ENCODE results near the gene AKTIP. TPM values are rescaled to one million over a fixed set of nuclear protein-coding genes. Genes with fewer than 3 reads are reported as not detected.
A peak's percentile ranks its signal among the peaks of the same experiment; 100 is the strongest.

The AKTIP gene
- total RNA-seq, 1 experiment from 2014 or later, result 6.1 TPM

DNA sequence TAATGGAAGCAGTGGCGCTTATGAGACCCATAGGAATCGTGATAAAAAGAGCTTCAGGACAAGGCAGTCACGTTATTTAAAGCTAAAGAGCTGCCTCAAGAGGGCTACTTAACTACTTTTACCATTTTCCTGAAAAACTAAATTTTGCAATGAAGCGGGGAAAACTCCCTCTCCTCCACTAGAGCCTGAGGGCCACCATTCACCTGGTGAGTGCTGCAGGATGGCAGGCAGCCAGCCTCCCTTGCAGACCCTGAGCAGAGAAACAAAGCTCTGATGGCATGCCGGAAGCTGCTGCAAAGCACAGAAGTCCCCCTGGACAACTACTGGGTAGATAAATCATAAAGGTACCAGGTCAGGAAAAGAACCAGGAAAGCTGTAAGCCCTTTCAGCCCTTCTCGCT is 8.4 kb downstream of the AKTIP start:
- DNase-seq (ENCODE audit: low read depth), result no peak
- in situ Hi-C loops (cut with HindIII; ENCODE audit: low pct_unique_long_range_greater_than_20kb, low sequenced_read_pairs), result no loop called here

DNA sequence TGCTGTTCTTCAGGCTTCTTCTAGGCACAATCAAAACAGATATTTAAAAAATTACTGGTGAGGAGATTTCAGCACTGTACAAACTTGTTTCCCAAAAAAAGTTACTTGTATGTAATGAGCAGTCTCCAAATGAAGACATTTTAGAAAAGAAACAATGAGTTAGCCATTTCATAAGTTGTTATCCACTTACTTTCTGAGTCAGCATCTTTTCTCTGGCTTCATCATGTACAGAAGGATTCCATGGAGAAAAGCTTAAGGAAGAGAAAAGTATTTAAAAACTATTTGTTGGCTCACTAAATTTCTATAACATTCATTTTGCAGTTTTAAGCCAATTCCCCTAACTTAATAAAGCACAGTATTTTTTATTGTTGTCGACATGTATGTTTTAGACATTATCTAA is 10.5 kb downstream of the AKTIP start:
- in situ Hi-C loops (cut with HindIII; ENCODE audit: low pct_unique_long_range_greater_than_20kb, low sequenced_read_pairs), result no loop called here
- DNase-seq (ENCODE audit: low read depth), result no peak

DNA sequence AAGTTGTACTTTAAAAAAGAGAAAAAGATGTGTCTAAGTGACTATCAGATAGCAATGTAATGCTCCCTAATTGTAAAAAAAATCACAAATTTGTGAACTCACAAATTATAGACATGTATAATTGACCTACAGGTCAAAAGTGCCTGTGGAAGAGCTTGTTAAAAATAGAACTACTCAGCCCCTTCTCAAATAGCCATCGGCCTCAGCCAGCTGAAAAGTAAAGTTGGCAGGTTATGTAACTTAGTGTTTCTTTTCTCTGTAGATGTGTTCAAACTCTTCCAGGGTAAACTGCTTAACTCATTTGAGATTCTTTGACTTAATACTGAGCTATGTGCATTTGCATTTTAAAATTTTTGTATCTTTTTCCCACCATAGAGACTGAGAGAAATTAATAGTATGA is 13.3 kb downstream of the AKTIP start:
- DNase-seq (ENCODE audit: low read depth), result no peak
- in situ Hi-C loops (cut with HindIII; ENCODE audit: low pct_unique_long_range_greater_than_20kb, low sequenced_read_pairs), result no loop called here

DNA sequence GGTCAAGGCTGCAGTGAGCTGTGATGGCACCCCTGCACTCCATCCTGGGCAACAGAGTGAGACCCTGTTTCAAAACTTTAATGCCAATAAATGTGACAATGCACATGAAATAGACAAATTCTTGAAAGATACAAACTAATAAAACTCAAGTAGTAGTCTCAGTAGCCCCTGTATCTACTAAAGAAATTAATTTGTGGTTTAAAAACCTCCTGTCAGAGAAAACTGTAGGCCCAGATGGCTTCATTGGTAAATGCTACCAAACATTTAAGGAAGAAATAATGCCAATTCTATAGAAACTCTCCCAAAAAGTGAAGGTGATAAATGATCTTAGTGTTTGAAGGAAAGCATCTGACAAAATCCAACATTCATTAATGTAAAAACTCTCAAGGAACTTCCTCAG is 16.8 kb downstream of the AKTIP start:
- DNase-seq (ENCODE audit: low read depth), result no peak
- in situ Hi-C loops (cut with HindIII; ENCODE audit: low pct_unique_long_range_greater_than_20kb, low sequenced_read_pairs), result no loop called here

DNA sequence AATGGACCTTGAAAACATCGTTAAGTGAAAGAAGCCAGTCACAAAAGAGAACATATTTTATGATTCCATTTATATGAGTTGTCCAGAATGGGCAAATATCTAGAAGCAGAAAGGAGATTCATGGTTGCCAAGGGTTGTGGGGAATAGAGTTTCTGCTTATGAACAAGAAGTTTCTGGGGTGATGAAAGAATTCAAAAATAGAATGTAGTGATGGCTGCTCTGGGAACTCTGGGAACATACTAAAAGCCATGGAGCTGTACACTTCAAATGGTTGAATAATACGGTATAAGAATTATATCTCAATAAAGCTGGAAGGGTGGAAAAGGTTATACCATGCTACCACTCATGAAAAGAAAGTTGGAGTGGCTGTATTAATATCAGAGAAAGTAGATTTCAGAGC is 18.5 kb downstream of the AKTIP start:
- in situ Hi-C loops (cut with HindIII; ENCODE audit: low pct_unique_long_range_greater_than_20kb, low sequenced_read_pairs), result no loop called here
- DNase-seq (ENCODE audit: low read depth), result no peak

DNA sequence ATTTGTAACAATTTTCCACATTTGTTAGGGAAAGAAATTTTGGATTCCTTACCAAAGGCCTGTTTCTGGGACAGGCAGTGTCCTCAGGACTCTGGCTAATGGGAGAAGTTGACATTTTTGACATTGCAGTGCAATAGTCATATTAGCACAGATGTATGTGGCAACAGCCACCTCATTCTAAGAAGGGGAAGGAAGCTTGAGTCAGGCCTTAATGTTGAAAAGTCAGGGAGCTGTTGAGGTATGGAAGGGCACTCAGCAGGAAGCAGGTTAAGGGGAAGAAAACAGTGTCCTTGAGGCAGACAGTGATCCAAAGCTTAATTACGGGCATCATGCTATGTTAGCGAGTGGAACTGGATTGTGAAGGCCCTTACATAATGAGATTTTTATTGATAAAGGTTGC is 20.9 kb downstream of the AKTIP start:
- no peak for DNase-seq (ENCODE audit: low read depth)
- in situ Hi-C loops (cut with HindIII; ENCODE audit: low pct_unique_long_range_greater_than_20kb, low sequenced_read_pairs), result no loop called here

DNA sequence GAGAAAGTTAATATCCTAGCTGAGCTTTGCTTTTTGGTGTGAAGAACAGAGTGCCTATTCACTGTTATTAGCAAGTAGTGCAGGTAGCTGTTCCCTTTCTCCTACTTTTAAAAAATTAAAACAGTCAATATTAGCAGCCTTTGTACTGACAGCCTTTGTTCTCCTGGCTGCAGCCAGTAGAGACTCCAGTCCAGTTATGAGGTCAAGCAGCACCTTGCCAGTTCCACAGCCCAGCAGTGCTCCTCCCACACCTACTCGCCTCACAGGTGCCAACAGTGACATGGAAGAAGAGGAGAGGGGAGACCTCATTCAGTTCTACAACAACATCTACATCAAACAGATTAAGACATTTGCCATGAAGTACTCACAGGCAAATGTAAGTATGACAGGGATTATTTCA is 22.6 kb downstream of the AKTIP start:
- no peak for DNase-seq (ENCODE audit: low read depth)
- in situ Hi-C loops (cut with HindIII; ENCODE audit: low pct_unique_long_range_greater_than_20kb, low sequenced_read_pairs), result no loop called here

DNA sequence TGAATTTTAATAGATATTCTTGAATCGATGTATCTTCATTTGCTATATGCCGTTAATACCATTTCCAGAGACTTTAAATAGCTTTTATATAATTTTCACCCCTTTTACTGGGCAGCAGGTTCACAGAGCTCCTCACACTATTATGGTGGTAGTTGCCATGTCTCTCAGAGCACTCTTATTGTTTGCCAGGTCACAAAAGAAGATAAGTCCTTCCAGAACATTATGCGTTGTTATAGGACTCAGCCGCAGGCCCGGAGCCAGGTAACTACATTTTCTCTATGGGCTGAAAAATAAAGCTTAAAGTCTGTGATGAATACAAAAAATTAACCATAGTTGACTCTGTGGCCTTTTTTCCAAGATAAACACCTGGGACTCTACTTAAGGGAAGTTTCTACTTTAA is 24.0 kb downstream of the AKTIP start:
- DNase-seq (ENCODE audit: low read depth), result no peak
- in situ Hi-C loops (cut with HindIII; ENCODE audit: low pct_unique_long_range_greater_than_20kb, low sequenced_read_pairs), result no loop called here

DNA sequence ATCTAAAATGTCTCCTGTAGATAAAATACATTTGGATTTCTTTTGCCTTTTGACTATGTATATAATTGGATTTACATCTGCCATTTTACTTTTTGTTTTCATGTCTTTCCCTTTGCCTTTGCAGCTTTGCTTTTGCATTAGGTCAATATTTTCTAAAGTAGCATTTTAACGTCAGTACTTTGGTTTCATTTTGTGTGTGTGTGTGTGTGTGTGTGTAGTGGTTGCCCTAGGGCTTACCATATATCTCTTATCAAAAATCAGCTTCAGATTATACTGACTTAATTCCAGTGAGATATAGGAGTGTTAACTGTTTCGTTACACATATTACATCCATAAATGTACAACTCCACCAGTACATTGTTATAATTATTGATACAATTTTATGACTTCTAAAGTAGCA is 26.1 kb downstream of the AKTIP start:
- in situ Hi-C loops (cut with HindIII; ENCODE audit: low pct_unique_long_range_greater_than_20kb, low sequenced_read_pairs), result no loop called here
- no peak for DNase-seq (ENCODE audit: low read depth)

DNA sequence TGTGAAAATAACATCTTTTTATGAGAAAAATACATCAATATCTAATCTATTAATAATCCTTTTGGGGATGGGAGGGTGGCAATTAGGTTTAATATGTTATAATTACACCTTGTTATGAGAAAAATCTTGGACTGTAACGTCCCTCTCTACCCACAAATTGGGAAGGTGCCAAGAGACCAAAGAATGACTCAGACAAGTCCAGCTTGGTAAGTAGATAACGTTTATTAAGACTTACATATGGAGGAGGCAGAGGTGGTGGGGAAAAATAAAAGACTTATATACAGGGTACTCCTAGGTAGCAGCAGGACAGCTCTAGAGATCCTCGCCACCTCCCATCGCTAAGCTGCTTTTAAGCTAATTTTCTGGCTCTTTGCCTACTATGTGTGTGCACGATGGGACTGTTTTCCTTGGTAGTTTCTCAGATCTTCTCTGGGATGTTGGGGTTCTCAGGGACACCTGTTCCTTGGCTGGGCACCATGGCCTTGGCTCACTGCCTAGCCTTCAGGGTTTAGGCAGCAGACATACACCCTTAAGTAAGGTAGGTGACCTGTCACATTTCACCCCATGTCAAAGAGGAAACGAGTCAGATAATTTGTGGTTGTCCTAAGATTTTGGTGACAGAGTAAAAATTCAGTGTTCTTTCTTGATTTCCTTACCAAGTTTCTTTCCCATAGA is 37.3 kb downstream of the AKTIP start:
- peak; percentile 21 for DNase-seq (ENCODE audit: low read depth)
- in situ Hi-C loops (cut with HindIII; ENCODE audit: low pct_unique_long_range_greater_than_20kb, low sequenced_read_pairs), result no loop called here

DNA sequence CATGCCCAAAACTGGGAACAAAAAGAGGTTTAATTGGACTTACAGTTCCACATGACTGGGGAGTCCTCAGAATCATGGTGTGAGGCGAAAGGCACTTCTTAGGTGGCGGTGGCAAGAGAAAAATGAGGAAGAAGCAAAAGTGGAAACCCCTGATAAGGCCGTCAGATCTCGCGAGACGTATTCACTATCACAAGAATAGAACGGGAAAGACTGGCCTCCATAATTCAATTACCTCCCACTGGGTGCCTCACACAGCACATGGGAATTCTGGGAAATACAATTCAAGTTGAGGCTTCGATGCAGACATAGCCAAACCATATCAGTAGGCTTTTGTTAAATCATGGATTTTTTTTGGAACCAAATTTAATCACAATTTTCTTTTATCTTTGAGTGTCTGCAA is 44.4 kb downstream of the AKTIP start:
- in situ Hi-C loops (cut with HindIII; ENCODE audit: low pct_unique_long_range_greater_than_20kb, low sequenced_read_pairs), result no loop called here
- DNase-seq (ENCODE audit: low read depth), result no peak

DNA sequence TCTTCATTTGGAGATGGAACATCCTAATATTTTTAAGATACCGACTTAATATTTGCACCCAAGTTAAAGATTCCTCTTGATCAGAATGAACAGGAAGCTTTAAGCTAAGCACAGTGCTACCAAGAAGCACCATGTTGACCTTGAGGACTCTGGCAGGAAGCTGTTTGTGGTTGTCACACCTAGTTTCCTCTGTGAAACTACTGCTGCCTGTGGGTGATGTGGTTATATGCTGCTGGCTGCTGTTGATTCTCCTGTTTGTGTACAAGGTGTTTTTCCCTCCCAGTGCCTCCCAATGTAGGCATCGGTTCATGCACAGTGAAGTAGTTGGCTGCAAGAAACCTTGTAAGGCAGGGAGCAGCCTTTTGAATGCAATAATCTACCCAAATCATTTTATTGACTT is 45.3 kb downstream of the AKTIP start:
- no peak for DNase-seq (ENCODE audit: low read depth)
- in situ Hi-C loops (cut with HindIII; ENCODE audit: low pct_unique_long_range_greater_than_20kb, low sequenced_read_pairs), result no loop called here

DNA sequence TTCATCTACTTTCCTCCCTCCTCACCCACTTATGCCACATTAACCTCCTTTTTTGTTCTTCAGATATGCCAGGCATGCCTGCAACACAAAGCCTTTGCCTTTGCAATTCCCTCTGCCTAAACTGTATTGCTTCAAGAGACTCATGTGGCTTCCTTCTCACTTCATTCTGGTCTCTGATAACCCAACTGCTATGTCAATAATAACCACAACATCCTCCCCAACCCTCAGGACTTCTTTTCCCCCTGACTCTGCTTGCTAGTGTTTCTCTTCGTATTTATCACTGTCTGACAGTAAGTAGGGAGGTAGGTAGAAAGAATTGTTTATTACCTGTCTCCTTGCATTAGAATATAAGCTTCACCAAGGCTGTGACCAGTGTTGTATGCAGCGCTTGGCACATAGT is 46.4 kb downstream of the AKTIP start:
- in situ Hi-C loops (cut with HindIII; ENCODE audit: low pct_unique_long_range_greater_than_20kb, low sequenced_read_pairs), result no loop called here
- no peak for DNase-seq (ENCODE audit: low read depth)

DNA sequence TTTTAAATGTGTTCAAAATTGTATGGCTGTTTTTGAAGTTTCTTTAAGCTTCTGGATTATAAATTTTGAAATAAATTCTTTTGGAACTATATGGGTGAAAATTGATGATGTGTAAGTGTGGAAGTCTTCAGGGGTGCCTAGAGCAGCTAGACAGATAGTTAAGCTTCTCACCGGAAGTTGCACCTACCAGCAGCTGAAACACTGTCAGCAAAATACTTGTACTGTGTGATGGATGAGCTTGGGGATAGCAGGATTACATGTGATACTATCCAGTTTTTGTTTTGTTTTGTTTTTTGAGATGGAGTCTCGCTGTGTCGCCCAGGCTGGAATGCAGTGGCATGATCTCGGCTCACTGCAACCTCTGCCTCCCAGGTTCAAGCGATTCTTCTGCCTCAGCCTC is 49.1 kb downstream of the AKTIP start:
- DNase-seq (ENCODE audit: low read depth), result no peak
- in situ Hi-C loops (cut with HindIII; ENCODE audit: low pct_unique_long_range_greater_than_20kb, low sequenced_read_pairs), result no loop called here

DNA sequence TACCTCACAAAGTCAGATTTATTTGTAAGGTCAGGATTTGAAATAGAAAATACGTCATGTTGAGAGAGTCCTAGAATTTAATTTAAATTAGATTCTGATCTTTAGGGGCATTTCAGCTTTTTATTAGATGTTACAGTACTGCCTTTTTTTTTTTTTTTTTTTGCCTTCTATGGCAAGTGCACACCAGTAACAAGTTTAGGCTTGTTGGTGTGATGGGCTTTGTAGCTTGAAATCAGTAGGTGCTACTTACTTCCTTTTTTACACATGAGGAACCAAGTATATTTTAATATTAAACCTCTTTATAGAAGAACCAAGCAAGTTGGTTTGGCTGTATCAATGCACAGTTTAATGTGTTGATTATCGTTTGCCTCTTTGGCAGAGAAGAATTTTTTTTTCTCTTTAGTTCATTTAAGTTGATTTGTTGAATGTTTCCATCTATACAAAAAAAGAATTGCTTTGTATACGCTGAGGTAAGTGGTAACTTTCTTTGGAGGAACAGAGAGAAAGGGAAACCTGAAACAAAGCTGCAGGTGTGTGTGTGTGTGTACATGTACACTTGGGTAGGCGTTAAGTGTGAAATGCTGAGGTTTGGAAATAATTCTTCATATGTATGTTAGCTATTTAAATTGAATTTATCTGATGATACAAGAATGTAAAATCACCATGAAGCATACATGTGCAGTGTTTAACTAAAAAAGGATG is 53.0 kb downstream of the AKTIP start:
- in situ Hi-C loops (cut with HindIII; ENCODE audit: low pct_unique_long_range_greater_than_20kb, low sequenced_read_pairs), result no loop called here
- no peak for DNase-seq (ENCODE audit: low read depth)

DNA sequence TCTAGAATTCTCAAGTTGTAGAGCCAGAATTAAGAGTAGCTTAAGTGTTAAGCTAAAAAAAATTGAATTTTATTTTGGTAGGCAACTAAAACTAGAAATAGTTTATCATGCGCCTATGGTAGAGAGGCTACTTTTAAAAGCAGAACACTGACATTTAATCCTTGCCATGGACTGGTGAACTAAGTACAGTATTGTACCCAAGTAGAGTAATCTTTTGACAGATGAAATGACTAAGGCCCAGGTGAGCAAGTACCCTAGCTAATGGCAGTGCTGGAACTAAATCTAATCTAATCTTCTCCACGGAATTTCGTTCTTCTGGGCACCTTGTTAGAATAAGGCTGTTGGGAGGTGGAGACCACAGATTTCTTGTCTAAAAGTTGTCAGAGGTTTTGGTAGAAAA is 56.9 kb downstream of the AKTIP start:
- in situ Hi-C loops (cut with HindIII; ENCODE audit: low pct_unique_long_range_greater_than_20kb, low sequenced_read_pairs), result no loop called here
- no peak for DNase-seq (ENCODE audit: low read depth)

DNA sequence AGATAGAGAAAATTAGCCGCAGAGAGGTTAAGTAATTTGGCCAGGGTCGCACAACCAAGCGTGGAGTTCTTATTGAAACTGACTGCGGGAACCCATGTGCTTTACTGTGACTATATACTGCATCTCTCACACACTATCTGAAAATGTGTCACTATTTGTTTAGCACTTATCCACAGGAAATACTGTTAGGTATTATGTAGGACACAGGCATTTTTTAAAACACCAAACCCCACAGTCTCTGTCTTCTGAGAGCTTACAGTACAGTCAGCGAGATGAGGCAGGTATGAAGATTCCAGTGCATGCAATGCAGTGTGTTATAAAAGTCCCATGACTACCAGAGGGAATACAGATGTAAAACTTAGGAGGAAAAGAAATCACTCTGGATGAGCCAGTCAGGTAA is 57.5 kb downstream of the AKTIP start:
- in situ Hi-C loops (cut with HindIII; ENCODE audit: low pct_unique_long_range_greater_than_20kb, low sequenced_read_pairs), result no loop called here
- DNase-seq (ENCODE audit: low read depth), result no peak

Data from Caki2 (cell line).